Measurements from ENCODE around the gene HEPACAM. TPM values are rescaled to one million over a fixed set of nuclear protein-coding genes. Genes with fewer than 3 reads are reported as not detected.
"Not testable (repeated sequence)": the region's sequence is repeated elsewhere in the genome, so short reads cannot be mapped to it uniquely, and the experiment has no call there.

HEPACAM gene
- total and polyA plus RNA-seq, 8 donors = 0.04 to 0.31 (median 0.07) TPM; not detected in 3

DNA sequence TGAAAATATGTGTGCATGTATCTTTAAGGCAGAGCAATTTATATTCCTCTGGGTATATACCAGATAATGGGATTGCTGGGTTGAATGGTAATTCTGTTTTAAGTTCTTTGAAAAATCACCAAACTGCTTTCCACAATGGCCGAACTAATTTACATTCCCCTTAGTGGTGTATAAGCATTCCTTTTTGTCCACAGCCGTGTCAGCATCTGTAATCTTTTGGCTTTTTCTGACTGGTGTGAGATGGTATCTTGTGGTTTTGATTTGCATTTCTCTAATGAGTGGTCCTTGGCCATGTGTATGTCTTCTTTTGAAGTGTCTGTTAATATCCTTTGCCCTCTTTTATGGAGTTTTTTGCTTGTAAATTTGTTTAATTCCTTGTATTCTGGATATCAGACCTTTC, 42.5 kb upstream of the HEPACAM start:
- Histone ChIP-seq H3K36me3 (no peaks in the 10 kb centered on the region), H3K27ac (no peak overlapping the region), H3K9me3 (peaks cover 0 to 25% of the 10 kb centered on the region in 2 donors), H3K4me3 (no peak overlapping the region), H3K4me1 (no peaks in the 10 kb centered on the region), H3K27me3 (no peaks in the 10 kb centered on the region)
- ATAC-seq (no peak), DNase-seq (no peak)
- TF ChIP-seq, protein P1, sequence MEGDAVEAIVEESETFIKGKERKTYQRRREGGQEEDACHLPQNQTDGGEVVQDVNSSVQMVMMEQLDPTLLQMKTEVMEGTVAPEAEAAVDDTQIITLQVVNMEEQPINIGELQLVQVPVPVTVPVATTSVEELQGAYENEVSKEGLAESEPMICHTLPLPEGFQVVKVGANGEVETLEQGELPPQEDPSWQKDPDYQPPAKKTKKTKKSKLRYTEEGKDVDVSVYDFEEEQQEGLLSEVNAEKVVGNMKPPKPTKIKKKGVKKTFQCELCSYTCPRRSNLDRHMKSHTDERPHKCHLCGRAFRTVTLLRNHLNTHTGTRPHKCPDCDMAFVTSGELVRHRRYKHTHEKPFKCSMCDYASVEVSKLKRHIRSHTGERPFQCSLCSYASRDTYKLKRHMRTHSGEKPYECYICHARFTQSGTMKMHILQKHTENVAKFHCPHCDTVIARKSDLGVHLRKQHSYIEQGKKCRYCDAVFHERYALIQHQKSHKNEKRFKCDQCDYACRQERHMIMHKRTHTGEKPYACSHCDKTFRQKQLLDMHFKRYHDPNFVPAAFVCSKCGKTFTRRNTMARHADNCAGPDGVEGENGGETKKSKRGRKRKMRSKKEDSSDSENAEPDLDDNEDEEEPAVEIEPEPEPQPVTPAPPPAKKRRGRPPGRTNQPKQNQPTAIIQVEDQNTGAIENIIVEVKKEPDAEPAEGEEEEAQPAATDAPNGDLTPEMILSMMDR (IDR thresholded peaks at IDR 0.05) = no peak
- intact Hi-C loops (cut with DNase I) = no loop called here

DNA sequence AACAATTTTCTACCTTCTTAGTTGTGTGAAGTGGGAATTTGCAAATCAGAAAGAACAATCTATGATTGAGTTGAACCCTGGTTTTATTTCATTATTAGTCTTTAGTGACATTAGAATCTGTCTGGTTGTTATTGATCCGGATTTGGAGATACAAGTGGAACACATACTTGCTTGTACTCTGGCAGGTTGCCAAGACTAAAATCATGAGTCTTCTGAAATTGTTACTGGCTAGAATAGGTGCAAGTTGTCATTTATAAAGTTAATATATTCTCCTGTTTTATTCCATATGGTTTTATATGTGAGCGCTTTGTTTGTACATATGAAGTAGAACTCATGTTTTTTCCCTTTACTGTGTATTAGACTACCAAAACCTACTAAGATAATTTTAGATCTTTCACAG, 41.2 kb upstream of the HEPACAM start:
- intact Hi-C loops (cut with DNase I) = no loop called here
- Histone ChIP-seq H3K4me3 (no peak overlapping the region), H3K9me3 (peaks cover 0 to 18% of the 10 kb centered on the region in 2 donors), H3K4me1 (no peaks in the 10 kb centered on the region), H3K36me3 (no peaks in the 10 kb centered on the region), H3K27ac (no peak overlapping the region), H3K27me3 (no peaks in the 10 kb centered on the region)
- no peak for ATAC-seq
- TF ChIP-seq, protein P1 (IDR thresholded peaks at IDR 0.05) = no peak
- DNase-seq = no peak

DNA sequence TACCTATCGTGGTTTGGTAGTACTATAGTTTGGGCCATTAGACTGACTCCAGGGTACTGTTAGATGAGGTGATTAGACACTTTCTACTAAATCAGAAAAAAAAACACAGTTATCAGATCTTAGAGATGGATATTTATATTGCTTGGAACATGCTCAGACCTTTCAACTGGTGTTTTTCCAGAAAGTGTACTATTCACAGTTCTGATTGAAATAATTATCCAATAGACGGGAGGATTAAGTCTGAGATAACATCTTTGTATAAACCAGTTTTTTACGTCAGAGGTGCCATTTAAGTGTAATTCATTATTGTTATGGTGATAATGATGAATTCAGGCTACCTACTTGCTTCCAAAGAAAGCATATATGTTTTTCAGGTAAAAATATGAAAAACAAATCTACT, 40.7 kb upstream of the HEPACAM start:
- DNase-seq (no peak), ATAC-seq (no peak)
- TF ChIP-seq, protein P1 (IDR thresholded peaks at IDR 0.05) = no peak
- peaks cover 0 to 13% of the 10 kb centered on the region in 2 donors for H3K9me3 ChIP-seq
- no peak overlapping the region for H3K27ac ChIP-seq
- H3K4me1 ChIP-seq = no peaks in the 10 kb centered on the region
- no peak overlapping the region for H3K4me3 ChIP-seq
- H3K27me3 ChIP-seq = no peaks in the 10 kb centered on the region
- H3K36me3 ChIP-seq = no peaks in the 10 kb centered on the region
- intact Hi-C loops (cut with DNase I) = no loop called here

DNA sequence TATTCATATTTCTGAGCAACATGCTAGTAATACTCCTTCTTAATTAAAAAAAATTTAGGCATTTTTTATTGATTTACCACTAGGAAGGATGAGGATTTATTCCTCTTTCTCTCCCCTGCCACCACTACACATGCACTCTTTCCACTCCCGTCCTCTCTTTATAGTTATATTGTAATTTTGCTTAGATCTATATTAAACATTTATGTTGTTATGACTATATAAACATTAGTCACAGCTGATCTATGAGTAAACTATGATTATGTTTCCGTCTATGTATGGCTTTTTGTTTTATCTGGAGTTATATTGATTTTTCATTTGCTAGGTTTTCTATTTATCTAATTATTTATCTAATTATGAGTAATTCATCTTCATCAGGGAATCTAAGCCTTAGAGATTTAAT, 36.0 kb upstream of the HEPACAM start:
- Histone ChIP-seq H3K36me3 (no peaks in the 10 kb centered on the region), H3K4me1 (no peaks in the 10 kb centered on the region), H3K9me3 (no peaks in the 10 kb centered on the region), H3K4me3 (no peak overlapping the region), H3K27ac (no peak overlapping the region), H3K27me3 (no peaks in the 10 kb centered on the region)
- intact Hi-C loops (cut with DNase I) = no loop called here
- TF ChIP-seq, protein P1 (IDR thresholded peaks at IDR 0.05) = no peak
- DNase-seq (no peak), ATAC-seq (no peak)

DNA sequence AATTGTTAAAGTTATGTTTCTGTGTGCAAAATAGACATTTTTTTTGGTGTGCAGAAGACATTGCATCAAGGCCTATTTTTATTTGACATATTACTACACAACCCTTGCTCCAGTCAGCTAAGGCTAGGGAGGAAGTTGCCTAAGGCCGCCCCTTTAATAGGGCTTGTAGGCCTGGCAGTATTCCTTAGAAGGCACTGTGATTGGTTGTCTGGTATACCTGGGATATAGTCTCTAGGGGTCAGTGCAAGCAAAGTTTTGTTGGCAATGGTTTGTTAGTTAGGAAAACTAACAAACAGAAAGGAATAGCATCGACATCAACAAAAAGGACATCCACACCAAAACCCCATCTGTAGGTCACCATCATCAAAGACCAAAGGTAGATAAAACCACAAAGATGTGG, 35.1 kb upstream of the HEPACAM start:
- ATAC-seq = peak; percentile 71
- intact Hi-C loops (cut with DNase I) = no loop called here

DNA sequence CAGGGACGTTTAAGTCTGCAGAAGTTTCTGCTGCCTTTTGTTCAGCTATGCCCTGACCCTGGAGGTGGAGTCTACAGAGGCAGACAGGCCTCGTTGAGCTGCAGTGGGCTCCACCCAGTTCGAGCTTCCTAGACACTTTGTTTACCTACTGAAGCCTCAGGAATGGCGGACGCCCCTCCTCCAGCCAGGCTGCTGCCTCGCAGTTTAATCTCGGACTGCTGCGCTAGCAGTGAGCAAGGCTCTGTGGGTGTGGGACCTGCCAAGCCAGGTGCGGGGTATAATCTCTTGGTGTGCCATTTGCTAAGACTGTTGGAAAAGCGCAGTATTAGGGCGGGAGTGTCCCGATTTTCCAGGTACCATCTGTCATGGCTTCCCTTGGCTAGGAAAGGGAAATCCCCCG, 32.4 kb upstream of the HEPACAM start:
- H3K27ac ChIP-seq, ATAC-seq, DNase-seq, H3K36me3 ChIP-seq, H3K4me1 ChIP-seq, H3K9me3 ChIP-seq, H3K27me3 ChIP-seq, H3K4me3 ChIP-seq: not testable (repeated sequence)
- intact Hi-C loops (cut with DNase I) = loop anchor here in 1 of 2 donors (10.0 kb wide), 1 partner anchor 177 kb away; no protein-coding TSS in a partner anchor

More for the DNA sequence above, 35.1 kb upstream of the HEPACAM start:
- Histone ChIP-seq H3K27ac (no peak overlapping the region), H3K27me3 (no peaks in the 10 kb centered on the region), H3K4me1 (no peaks in the 10 kb centered on the region), H3K9me3 (no peaks in the 10 kb centered on the region), H3K4me3 (no peak overlapping the region), H3K36me3 (no peaks in the 10 kb centered on the region)
- TF ChIP-seq, protein P1 (IDR thresholded peaks at IDR 0.05) = no peak
- no peak for DNase-seq
